AG08396 (cell line): ENCODE data around the gene IFI27L2.

Experiments used
- DNase-seq: peaks from one replicate; pipeline ENCODE4 v3.0.0; 2012; ENCODE audit warnings: low spot score, mixed read lengths

IFI27L2 gene

GRCh38 chr14:94123296-94123695, 6.1 kb downstream of the IFI27L2 start:
- no peak for DNase-seq

- DNase-seq, result no peak
Measured at GRCh38 chr14:94122438-94122837, 7.0 kb downstream of the IFI27L2 start.

GRCh38 chr14:94121485-94121884, 7.9 kb downstream of the IFI27L2 start:
- no peak for DNase-seq

- DNase-seq, result peak; percentile 48
Measured at GRCh38 chr14:94120667-94121340, 8.6 kb downstream of the IFI27L2 start.

GRCh38 chr14:94119071-94119470, 10.3 kb downstream of the IFI27L2 start:
- no peak for DNase-seq

GRCh38 chr14:94117856-94118255, 11.5 kb downstream of the IFI27L2 start:
- DNase-seq, result no peak

GRCh38 chr14:94116701-94117100, 12.7 kb downstream of the IFI27L2 start:
- no peak for DNase-seq

- DNase-seq, result no peak
Measured at GRCh38 chr14:94115631-94116030, 13.8 kb downstream of the IFI27L2 start.

- no peak for DNase-seq
Measured at GRCh38 chr14:94115058-94115591, 14.3 kb downstream of the IFI27L2 start.

- DNase-seq, result no peak
Measured at GRCh38 chr14:94114589-94115057, 14.8 kb downstream of the IFI27L2 start.

GRCh38 chr14:94113908-94114588, 15.4 kb downstream of the IFI27L2 start:
- no peak for DNase-seq

- no peak for DNase-seq
Measured at GRCh38 chr14:94113490-94113889, 15.9 kb downstream of the IFI27L2 start.

- no peak for DNase-seq
Measured at GRCh38 chr14:94113073-94113472, 16.3 kb downstream of the IFI27L2 start.

- no peak for DNase-seq
Measured at GRCh38 chr14:94112513-94113063, 16.8 kb downstream of the IFI27L2 start.

- no peak for DNase-seq
Measured at GRCh38 chr14:94111276-94112095, 17.9 kb downstream of the IFI27L2 start.

GRCh38 chr14:94110552-94111181, 18.7 kb downstream of the IFI27L2 start, which contains the start of gene IFI27:
Gene IFI27, plus strand, starts transcription at chr14:94110736.
- DNase-seq, result peak; percentile 37

GRCh38 chr14:94109915-94110250, 19.5 kb downstream of the IFI27L2 start:
- no peak for DNase-seq

- no peak for DNase-seq
Measured at GRCh38 chr14:94104731-94105130, 24.7 kb downstream of the IFI27L2 start.

GRCh38 chr14:94103554-94104150, 25.8 kb downstream of the IFI27L2 start:
- no peak for DNase-seq

- no peak for DNase-seq
Measured at GRCh38 chr14:94102768-94103482, 26.5 kb downstream of the IFI27L2 start.

- DNase-seq, result no peak
Measured at GRCh38 chr14:94101748-94102147, 27.7 kb downstream of the IFI27L2 start.
